ENCODE data around the gene HINT3. TPM values are rescaled to one million over a fixed set of nuclear protein-coding genes. Genes with fewer than 3 reads are reported as not detected.
"Not testable (repeated sequence)": the region's sequence is repeated elsewhere in the genome, so short reads cannot be mapped to it uniquely, and the experiment has no call there.

The HINT3 gene
- total RNA-seq, 1 donor from 2014 or later: 20.6 TPM

- no peak for DNase-seq (ENCODE audit: low spot score)
Observed at GRCh38 chr6:125940247-125941041, 16.1 kb upstream of the HINT3 start.

- no peak for DNase-seq (ENCODE audit: low spot score)
Observed at GRCh38 chr6:125942672-125943527, 13.7 kb upstream of the HINT3 start.

- no peak for DNase-seq (ENCODE audit: low spot score)
Observed at GRCh38 chr6:125943528-125944433, 12.8 kb upstream of the HINT3 start.

- DNase-seq (ENCODE audit: low spot score): no peak
Observed at GRCh38 chr6:125944434-125944816, 12.1 kb upstream of the HINT3 start.

- no peak for DNase-seq (ENCODE audit: low spot score)
Observed at GRCh38 chr6:125944896-125945295, 11.7 kb upstream of the HINT3 start.

- no peak for DNase-seq (ENCODE audit: low spot score)
Observed at GRCh38 chr6:125945378-125946141, 11.0 kb upstream of the HINT3 start.

GRCh38 chr6:125947615-125948014, 9.0 kb upstream of the HINT3 start:
- no peak for DNase-seq (ENCODE audit: low spot score)

- DNase-seq (ENCODE audit: low spot score): no peak
Observed at GRCh38 chr6:125948455-125948854, 8.1 kb upstream of the HINT3 start.

GRCh38 chr6:125949069-125949468, 7.5 kb upstream of the HINT3 start:
- DNase-seq (ENCODE audit: low spot score): no peak

- DNase-seq (ENCODE audit: low spot score): no peak
Observed at GRCh38 chr6:125950293-125950692, 6.3 kb upstream of the HINT3 start.

GRCh38 chr6:125950716-125951115, 5.9 kb upstream of the HINT3 start:
- DNase-seq (ENCODE audit: low spot score): not testable (repeated sequence)

GRCh38 chr6:125951323-125951722, 5.2 kb upstream of the HINT3 start:
- DNase-seq (ENCODE audit: low spot score): no peak

- DNase-seq (ENCODE audit: low spot score): no peak
Observed at GRCh38 chr6:125952764-125953501, 3.6 kb upstream of the HINT3 start.

GRCh38 chr6:125953502-125953875, 3.1 kb upstream of the HINT3 start:
- DNase-seq (ENCODE audit: low spot score): no peak

GRCh38 chr6:125954735-125955339, 1.7 kb upstream of the HINT3 start:
- DNase-seq (ENCODE audit: low spot score): no peak

- DNase-seq (ENCODE audit: low spot score): no peak
Observed at GRCh38 chr6:125955973-125956372, 597 bp upstream of the HINT3 start.

GRCh38 chr6:125957391-125957693, 772 bp downstream of the HINT3 start:
- no peak for DNase-seq (ENCODE audit: low spot score)

- no peak for DNase-seq (ENCODE audit: low spot score)
Observed at GRCh38 chr6:125957845-125958244, 1.3 kb downstream of the HINT3 start.

- DNase-seq (ENCODE audit: low spot score): no peak
Observed at GRCh38 chr6:125959041-125959440, 2.5 kb downstream of the HINT3 start.

- no peak for DNase-seq (ENCODE audit: low spot score)
Observed at GRCh38 chr6:125961117-125961516, 4.5 kb downstream of the HINT3 start.
